GM19239 (cell line): ENCODE data around the gene PLCG1.
"Not testable (repeated sequence)": the region's sequence is repeated elsewhere in the genome, so short reads cannot be mapped to it uniquely, and the experiment has no call there.

ENCODE experiments used
- DNase-seq: peaks from one replicate; pipeline ENCODE4 v3.0.0; 2011; ENCODE audit warnings: low spot score; ENCODE audit not compliant: insufficient read length
- FAIRE-seq: peaks from 2 replicates; lab custom pipeline; 2011; peaks lifted over from hg19 to GRCh38; lab: Jason Lieb, UNC

Gene PLCG1

DNA sequence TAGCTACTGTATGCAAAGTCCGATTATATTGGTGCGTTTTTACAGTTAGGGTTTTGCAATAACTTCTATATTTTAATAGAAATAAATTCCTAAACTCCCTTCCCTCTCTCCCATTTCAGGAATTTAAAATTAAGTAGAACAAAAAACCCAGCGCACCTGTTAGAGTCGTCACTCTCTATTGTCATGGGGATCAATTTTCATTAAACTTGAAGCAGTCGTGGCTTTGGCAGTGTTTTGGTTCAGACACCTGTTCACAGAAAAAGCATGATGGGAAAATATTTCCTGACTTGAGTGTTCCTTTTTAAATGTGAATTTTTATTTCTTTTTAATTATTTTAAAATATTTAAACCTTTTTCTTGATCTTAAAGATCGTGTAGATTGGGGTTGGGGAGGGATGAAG lies 13.7 kb upstream of the PLCG1 start:
- no peak for FAIRE-seq
- DNase-seq: no peak

DNA sequence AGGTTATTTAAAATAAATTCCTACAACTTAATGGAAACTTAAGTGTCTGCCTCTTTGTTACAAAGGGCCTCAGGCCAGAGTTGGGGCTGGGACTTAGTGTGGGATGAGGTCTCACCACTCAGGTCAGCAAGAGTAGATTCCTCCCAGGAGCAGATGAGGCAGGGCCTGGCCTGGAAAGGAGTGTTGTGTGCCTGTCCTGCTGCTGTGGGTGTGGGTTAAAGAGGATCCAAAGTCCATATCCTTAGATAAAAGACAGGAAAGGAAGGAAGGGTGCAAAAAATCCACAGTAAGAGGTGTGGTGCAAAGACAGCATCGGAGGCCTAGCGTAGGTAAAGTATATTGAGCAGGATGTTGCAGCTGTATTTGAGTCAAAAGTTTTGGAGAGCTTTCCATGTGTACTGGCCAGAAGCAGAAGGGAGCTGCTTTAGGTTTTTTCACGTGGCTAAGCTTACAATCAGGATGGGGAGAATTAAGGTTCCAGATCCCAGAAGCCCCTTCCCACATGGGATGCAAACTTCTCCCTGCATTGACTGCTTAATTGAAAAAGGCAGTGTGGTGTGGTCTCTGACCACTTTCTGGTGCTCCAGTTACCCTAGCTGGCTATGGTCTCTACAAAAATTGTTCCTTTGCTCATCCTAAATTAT lies 12.8 kb upstream of the PLCG1 start:
- no peak for FAIRE-seq

DNA sequence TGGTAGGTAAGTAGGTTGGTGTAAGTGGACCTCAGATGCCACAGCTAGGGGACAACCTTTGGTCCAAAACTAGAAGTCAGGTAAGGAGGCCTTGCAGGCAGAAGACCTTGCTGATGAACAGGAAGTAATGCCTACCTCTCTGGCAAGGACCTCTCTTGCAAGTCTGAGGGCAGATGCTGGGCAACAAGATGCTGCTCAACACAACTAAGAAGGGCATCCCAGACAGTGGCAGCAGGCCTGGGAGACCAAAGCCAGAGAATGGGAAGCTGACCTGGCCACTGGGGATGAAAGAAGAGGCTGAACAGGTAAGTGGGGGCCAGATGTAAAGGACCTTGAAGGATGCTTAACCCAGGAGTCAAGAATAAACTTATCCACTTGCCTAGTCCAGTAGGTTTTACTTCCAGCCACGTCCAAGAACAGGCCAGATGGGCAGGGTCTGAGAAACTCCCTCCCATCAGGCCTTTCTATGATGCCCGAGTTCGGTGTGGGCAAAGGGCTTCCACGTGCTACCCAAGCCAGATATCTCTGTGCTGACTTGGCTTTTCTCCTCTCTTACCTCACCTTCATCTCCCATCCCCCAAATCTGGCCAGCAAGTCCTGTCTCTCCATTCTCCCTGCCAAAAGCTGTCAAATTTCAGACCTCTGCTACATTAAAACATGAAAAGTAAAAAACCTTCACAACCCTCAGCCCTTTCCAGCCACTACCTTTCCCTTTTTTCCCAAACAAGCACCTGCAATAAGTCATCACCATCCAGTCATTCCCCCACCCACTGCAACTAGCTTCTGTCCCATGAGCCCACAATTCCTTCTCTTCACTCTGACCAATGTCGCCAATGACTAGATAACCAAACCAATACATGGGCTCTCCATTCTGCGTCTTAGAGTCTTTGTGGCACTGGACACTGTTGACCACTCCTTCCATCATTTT lies 11.5 kb upstream of the PLCG1 start:
- no peak for DNase-seq
- no peak for FAIRE-seq

More for the DNA sequence above, 12.8 kb upstream of the PLCG1 start:
- no peak for DNase-seq

DNA sequence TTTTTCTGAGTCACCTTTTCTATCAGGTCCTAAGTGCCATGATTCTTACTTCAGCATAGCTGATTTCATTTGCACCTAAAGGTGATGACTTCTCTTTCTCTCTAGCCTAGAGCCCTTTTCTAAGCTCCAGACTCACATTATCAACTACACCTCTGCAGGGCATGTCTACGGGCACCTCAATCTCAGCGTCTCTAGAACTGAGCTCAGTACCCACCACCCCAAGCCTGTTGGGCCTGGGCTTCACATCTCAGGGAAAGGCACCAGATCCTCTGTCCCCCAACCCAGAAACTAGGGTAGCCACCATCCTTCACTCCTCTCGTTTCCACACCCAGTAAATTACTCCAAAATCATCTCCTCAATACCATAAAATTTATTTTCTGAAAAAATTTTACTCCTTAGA lies 10.6 kb upstream of the PLCG1 start:
- FAIRE-seq (no peak), DNase-seq (no peak)

DNA sequence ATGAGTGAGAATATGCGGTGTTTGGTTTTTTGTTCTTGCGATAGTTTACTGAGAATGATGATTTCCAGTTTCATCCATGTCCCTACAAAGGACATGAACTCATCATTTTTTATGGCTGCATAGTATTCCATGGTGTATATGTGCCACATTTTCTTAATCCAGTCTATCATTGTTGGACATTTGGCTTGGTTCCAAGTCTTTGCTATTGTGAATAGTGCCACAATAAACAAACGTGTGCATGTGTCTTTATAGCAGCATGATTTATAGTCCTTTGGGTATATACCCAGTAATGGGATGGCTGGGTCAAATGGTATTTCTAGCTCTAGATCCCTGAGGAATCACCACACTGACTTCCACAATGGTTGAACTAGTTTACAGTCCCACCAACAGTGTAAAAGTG lies 9.0 kb upstream of the PLCG1 start:
- not testable (repeated sequence) for FAIRE-seq, DNase-seq

DNA sequence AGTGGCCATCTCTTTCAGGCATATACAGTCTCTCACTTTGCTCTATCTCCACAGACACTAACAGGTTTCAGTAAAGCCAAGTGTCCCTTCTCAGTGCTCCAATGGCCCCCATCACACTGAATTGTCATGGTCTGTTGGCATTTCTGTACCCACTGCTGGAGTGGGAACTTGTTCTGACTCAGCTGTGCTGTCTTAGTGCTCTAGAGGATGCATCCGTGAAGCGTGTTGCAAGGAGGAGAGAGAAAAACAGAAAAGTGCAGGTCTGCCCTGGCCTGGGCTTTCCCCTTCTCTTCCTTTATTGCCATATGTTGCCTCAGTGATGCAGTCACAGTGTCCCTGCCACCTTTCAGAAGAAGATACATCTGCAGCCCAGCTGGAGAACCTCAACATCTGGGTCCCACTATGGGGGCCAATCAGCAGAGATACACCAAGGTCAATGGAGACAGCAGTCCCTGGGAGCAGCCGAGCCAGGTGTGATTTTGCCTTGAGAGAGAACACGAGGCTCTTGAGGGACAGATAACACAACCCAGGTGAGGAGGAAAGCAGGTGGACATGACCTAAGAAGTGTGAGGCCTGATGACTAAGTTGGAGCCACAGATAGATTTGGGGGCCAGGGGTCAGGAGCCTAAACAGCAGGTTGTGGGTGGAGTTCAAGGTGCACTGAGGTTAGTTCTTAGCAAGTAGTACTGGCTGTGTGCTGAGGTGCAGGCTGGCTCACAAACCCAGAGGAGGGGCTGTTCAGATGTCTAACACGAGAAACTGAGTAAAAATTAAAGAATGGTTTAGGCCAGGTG lies 5.6 kb upstream of the PLCG1 start:
- FAIRE-seq (no peak), DNase-seq (no peak)

DNA sequence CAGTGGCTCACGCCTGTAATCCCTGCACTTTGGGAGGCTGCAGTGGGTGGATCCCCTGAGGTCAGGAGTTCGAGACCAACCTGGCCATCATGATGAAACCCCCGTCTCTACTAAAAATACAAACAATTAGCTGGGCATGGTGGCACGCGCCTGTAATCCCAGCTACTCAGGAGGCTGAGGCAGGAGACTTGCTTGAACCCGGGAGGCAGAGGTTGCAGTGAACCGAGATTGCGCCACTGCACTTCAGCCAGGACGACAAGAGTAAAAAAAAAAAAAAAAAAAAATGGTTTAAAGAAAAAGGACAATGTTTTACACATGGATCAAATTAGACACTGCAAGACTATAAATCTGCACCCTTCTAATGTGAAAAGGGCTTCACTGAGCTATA lies 5.0 kb upstream of the PLCG1 start:
- DNase-seq, FAIRE-seq: not testable (repeated sequence)

DNA sequence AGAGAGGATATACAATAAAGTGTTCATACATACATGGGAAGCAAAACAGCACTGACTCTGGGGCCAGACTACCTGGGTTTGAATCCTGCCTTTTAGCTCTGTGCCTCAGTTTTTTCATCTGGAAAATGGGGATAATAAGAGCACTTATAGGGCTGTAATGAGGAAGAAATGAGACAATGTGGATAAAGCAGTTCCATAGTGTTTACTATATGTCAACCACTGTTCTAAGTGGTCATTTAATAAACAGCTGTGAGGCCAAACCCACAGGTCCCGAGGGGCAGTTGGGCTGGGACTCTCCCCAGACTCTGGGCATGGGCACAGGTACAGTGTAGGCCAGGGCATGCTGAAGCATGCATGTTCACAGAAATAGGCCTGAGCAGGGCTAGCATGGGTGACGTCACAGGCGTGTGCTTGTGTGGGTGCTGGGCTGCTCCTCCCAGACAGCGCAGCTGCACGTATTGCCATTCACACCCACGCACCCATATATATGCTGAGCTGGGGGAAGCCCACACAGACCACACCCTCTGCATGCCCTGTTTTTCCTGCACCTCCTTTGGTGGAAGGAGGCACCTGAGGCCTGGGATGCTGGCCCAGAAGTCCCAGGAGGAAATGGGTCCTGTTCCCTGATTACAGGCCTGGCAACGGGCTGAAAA lies 3.5 kb upstream of the PLCG1 start:
- FAIRE-seq (no peak), DNase-seq (peak; percentile 40)

DNA sequence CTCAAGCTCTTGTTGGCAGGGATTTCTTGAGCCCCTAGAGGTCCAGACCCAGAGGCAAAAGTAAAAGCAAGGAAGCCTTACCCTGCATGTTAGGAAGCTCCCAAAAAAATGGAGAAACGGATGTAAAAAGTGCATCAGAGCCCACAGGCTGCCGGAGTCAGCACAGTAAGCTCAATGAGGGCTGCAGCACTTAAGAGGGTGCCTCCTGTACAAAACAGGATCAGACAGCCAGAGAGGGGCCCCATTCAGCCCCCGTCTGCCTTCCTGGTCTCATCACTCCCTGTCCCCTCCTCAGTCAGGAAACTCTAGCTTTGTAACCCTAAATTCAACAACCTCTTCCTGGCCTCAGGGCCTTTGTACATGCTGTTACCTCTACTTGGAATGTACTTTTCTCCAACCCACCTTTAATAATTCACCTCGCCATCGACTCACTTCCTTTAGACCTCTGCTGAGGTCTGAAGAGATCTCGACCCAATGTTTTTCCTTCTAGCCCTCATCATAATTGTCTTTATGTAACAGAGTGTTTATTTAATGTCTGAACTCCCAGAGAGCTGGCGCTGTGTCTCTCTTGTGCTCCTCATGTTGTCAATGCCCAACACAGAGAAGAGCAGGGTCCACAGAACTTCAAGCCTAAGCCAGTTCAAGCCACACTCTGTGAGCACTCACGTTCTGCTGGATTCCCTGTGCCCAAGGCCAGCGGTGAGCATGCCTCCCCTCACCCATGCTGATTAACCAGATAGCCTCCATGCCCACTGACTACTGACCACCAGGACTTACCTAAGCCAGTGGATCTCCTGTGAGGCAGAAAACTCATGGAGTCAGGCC lies 2.8 kb upstream of the PLCG1 start:
- no peak for FAIRE-seq
- DNase-seq: no peak

DNA sequence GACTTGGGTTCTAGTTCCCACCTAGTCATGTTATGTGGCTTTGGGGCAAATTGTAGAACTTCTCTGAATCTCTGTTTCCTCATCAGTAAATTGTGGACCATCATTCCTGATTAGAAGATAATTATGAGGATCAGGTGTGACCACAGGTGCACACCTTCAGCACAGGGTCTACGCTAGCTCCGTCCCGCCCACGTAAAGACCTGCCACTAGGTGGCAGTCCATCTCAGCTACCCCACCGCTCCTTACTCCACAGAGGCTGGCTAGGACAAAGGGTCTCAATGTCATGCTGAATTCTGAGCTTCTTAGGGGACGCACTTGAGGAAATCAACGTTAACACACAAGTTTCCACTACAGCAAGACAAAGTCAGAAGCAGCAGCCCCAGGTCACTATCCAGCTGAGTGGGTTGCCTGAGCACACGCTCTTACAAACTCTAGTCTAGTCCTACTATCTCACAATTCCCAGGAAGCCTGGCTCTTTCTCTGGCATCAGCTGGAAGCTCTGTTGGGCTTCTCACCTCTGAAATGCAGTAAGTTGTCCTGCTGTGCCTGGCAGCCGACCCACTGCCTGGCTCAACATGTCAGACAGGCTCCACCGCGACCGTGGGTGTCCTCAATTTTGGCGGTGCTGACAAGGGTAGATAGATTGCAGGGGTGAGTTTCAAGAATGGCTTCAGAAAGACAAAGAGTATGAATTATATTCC lies 2.0 kb upstream of the PLCG1 start:
- DNase-seq (peak; percentile 47), FAIRE-seq (peak; percentile 66)

DNA sequence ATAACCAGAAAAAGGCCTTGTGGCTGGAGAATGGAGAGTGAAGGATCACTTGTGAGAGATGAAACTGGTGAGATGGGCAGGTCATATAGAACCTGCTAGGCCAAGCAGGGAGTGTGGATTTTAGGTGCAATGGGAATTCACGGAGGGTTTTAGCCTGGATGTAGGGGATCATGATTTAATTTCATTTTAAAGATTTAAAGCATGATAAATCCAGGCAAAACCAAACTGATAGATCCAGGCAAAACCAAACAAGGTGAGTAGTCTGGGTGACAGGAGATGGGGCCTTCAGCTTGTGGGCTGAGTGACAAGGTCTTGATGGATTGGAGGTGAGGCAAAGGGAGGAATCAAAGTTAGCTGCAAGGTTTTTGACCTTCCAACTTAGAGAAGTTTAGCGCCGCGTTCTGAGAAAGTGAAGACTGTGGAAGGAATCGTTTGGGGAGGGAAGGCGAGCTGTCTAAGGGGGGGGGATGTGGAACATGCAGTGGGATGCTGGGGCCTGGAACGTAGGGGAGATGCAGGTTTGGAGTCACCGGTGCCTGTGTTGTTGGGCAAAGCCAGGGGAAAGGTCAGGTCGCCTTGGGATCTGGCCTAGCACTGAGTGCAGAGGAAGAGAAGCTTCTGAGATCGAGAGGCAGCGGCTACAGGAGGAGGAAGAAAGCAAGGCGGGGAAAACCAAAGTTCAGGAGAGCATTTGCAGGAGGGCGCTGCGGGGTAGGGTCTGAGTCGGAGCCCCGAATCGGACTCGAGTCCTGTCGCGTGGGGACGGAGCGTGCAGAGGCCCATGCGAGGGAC lies 1.3 kb upstream of the PLCG1 start:
- DNase-seq (no peak), FAIRE-seq (no peak)

DNA sequence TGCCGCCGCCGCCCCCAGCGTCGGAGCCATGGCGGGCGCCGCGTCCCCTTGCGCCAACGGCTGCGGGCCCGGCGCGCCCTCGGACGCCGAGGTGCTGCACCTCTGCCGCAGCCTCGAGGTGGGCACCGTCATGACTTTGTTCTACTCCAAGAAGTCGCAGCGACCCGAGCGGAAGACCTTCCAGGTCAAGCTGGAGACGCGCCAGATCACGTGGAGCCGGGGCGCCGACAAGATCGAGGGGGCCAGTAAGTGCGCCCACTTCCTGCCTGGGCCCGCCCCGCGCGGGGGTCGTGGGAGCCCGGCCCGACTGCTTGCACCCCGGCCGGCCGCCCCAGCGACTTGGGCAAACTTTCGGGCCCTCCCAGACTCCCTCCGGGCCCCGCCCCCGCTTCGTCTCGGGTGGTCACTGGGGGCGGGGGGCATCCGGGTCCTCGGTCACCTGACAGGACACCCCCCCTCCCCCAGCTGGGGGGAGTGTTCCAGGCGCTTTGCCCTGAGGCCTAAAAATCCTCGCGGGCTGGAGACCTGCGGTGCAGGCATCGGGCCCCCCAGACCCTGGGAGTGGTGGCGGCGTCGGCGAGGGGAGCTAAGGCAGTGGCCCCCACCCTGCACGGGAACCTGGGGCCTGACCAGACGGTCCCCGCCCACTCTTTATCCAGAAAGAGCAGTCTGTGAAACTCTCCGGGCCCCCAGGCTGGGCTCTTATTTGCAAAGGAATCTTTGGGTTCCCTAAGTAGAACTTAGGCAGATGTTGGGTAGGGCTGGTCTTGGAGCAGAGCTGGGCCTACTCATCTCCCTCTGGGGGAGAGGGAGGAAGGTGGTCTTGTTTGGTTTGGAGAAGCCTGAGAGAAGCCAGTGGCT lies 501 bp downstream of the PLCG1 start:
- no peak for FAIRE-seq

DNA sequence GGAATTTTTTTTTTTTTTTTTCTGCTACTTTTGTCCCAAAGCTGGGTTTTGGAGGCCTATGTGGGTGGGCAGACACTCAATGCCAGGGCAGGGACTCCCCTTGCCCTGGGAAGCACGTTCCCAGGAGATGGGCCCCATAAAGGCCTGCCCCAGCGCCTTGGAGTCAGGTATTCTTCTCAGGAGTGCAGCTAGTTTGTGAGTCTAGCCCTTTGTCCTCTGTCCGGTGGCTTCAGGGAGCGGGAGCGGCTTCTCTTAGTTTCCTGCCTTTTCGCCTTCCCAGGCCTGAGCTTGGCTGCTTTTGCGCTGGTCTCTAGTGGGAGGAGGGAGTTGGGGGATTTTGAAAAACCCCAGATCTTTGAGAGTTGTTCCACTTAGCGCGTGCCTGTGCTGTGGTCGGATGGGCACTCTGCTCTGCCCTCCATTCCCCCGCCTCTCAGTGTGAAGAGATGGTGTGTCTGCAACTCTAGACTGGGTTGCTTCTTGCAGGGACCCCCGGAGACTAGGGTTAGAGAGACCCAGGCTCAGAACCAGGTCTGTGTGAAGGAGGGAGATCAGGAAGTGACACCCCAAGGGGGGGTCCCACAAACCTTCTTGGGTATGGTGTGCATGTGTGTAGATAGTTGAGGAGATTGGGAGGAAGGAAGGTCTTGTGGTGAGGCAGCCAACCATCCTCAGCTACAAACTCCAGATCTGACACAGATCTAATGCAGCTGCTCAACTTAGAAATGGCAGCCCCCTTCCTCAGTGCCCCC lies 1.3 kb downstream of the PLCG1 start:
- FAIRE-seq (peak; percentile 33), DNase-seq (no peak)

More for the DNA sequence above, 501 bp downstream of the PLCG1 start:
- peak; percentile 46 for DNase-seq

DNA sequence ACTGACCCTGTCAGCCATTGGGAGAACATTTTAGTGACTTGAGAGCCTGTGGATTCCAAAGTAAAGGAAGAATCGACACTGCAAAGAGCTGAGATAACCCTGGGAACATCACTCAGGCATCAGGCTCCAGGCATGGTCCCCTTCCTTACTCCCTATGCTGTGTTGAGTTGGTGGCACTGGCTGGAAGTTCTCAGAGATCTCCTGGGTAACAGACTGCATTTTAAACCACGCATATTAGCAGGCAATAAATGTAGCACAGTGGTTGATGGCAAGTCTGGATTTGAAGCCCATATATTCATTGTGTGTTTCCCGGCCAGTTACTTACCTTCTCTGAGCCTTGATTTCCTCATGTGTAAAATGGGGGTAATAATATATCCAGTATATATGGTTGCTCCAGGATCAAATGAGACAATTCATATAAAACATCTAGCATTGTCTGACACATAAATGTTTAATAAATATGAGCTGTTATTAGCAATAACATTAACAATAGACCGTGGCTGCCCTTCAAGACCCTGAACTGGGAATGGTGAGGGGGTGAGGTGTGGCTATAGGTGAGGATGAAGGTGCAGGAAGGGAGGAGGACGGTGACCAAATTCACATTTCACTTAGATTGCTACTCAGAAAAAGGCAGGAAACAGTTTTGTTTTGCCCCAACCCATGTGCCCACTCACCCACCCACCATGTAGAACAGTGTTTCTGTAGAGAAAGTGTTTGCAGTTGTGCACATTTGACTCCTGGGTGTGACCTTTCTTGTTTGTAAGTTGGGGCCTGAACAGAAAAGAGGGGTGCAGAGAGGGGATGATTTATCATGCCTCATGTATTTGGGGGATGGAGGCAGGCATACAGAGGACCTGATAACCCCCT lies 2.1 kb downstream of the PLCG1 start:
- FAIRE-seq (no peak), DNase-seq (no peak)
